GM18517 (cell line): ENCODE data around the gene PDE4C.

Experiments used
- ATAC-seq: cut with Tn5 transposase; IDR thresholded peaks from one replicate; pipeline ENCODE4 v1.9.1; 2021; ENCODE audit warnings: mild to moderate bottlenecking, moderate library complexity; ENCODE audit not compliant: unreplicated experiment

PDE4C gene

DNA sequence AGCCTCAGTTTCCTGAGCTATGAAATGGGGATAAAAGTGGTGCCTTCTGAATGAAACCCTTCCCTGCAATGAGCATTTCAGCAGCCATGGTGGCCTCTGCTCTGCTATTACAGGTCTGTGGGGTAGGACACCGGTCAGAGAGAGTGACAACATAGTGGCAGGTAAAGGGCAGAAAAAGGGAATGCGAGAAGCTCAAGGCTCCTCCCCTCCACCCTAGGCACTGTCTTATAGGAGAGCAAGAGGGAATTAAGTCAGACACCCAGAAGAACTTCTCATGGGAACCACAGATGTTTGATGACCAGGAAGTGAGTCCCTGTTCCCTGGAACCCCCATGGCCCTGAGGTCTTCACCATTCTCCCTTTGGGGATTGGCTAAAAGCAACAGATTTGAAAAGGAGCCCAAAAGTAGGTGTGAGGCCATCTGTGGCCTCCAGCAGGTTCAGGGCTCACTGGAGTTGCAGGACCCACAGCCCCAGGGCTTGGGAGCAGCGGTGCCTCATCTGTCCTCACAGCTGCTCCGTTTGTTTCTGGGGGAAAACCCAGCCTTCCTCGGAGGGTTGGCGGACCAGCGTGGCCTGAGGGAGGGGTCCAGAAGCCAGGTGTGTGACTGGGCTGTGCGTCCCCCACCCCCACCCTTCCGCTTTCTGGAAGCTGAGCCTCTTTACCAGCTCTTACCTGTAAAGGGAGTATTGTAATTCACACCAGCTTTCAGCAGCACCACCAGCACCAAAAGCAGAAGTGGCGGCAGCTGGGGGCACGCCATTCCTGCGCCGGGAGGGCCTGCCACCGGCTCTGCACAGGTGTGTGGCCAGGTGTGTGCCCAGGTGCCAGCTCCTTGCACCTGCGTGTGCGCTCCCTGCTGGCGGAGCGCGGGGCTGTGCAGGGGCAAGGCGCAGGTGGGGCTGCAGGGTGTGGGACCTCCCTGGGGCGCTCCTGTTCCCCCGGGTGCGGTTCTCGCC, 28.6 kb upstream of the PDE4C start:
- ATAC-seq = no peak

DNA sequence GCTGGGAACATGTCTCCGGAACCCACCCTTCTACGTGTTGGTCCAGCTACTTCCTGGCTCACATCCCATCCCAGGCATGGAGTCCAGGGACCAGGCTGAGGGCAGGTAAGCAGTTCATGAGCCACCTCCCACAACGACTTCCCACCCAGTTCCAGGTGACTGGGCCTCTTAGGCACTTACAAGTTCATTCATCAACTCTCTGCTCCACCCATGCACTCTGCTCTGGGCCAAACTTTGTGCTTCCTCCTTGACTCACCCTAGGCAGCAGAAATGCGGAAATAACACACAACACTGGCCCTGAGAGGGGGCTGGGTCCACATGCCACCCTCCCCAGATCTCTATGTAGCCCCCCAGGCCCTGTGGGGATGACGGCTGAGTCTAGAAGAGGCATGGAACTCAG, 27.5 kb upstream of the PDE4C start:
- no peak for ATAC-seq

DNA sequence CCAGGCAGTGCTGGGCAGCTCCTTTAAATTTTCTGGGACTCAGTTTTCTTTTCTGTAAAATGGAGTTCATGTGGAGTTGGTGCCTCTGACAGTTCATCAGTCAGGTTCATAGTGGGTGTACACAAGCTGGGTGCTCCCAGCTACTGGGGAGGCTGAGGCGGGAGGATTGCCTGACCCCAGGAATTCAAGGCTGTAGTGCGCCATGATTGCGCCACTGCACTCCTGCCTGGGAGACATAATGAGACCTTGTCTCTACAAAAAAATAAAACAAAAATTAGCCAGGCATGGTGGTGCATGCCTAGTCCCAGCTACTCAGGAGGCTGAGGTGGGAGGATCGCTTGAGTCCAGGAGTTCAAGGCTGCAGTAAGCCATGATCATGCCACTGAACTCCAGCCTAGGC, 26.9 kb upstream of the PDE4C start:
- no peak for ATAC-seq

DNA sequence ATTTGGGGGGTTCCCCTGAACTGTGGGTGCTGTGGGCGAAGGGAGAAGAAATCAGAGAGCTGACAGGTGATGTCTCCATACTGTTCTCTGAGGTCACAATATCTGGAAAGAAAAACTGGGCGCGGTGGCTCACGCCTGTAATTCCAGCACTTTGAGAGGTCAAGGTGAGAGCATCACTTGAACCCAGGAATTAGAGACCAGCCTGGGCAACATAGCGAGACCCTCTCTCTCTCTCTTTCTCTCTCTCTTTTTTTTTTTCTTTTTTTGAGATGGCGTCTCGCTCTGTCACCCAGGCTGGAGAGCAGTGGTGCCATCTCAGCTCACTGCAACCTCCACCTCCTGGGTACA, 26.1 kb upstream of the PDE4C start:
- no peak for ATAC-seq

DNA sequence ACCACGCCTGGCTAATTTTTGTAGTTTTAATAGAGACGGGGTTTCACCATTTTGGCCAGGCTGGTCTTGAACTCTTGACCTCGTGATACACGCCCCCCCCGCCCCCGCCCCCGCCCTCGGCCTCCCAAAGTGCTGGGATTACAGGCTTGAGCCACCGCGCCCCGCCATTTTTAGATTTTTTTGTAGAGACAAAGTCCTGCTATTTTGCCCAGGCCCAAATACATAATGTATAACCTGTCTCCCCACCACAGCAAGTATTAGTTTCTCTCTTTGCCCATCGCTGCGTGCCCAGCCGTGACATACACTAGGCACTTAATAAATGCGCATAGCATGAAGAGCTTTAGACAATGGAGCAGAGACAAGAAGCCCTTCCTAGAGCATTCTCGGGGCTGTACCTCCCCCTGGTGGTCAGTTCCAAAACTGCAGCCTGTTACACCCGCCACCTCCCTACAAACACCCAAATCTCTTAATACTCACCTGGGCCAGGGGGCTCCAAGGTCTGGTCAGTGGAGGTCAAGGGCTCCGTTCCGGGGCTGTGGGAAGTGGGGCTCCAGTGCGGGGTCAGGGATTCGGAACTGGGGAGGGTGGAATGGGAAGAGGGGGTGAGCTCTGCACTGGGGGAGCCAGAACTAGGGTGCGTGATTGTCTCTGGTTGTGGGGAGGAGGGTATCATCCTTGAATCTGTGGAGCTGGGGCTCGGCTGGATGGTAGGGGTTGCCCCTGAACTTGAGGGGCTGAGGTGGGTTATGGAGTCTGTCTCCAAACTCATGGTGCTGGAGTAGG, 25.5 kb upstream of the PDE4C start:
- ATAC-seq = no peak

DNA sequence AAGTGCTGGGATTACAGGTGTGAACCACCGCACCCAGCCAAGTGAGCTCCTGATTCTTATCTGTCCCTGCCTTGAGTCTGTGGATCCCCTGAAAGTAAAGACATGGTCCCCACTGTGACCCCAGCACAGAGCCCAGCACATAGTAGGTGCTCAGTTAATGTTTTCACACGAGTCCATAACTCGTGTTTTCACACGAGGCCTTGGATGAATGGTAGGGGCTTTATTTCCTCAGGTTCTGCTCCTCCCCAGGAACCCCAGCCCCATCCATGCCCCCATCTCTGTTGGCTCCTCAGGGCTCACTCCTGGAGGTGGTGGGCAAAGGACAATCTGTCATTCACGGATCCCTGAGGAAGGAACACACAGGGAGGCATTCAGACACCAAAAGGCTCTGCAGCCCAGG, 23.6 kb upstream of the PDE4C start:
- ATAC-seq = no peak

DNA sequence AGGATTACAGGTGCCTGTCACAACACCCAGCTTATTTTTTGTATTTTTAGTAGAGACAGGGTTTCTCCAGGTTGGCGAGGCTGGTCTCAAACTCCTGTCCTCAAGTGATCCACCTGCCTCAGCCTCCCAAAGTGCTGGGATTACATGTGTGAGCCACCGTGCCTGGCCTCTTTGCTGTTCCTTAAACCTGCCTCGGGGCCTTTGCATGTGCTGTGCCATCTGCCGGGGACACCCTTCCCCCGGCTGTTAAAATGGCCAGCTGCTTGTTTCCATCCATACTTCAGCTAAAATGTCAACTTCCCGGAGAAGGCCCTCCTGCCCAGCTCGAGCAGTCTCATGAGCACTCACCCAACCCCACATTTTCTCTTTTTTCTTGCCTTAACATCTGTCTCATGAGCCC, 19.1 kb upstream of the PDE4C start:
- no peak for ATAC-seq

DNA sequence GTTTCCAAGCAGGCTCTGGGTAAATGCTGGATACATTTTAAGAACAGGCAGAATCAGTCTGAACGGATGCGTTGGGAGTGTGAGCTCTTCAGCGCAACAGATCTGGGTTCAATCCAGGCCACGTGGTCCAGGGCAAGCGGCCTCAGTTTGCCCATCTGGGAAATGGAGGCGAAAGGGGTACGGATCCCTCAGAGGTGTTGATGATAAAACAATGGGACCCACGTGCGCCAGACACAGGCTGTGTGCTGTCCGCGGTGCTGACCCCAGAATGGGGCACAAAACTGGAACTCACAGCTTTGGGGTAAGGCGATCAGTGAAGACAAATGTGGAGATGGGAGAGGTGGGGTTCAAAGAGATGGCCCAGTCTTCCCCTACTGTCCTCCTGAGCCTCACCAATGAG, 13.1 kb upstream of the PDE4C start:
- ATAC-seq = no peak

DNA sequence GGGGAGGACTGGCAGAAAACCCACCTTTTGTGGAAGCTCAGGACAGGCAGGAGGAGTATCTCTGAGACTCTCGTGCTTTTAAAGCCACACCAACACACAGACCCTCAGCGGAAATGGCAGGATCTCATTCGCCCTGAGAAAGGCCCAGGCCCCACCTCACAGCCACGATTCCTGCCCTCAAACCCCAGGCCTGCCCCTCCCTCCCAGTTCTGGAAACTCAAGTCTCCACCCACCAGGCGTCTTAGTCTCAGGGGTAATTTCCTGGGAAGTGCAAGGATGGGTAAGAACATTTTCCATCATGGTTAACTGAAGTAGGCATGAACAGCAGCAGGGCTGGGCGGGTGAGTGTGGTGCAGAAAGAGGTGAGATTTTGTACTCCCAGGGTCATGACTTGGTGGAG, 8.0 kb upstream of the PDE4C start:
- ATAC-seq = no peak

DNA sequence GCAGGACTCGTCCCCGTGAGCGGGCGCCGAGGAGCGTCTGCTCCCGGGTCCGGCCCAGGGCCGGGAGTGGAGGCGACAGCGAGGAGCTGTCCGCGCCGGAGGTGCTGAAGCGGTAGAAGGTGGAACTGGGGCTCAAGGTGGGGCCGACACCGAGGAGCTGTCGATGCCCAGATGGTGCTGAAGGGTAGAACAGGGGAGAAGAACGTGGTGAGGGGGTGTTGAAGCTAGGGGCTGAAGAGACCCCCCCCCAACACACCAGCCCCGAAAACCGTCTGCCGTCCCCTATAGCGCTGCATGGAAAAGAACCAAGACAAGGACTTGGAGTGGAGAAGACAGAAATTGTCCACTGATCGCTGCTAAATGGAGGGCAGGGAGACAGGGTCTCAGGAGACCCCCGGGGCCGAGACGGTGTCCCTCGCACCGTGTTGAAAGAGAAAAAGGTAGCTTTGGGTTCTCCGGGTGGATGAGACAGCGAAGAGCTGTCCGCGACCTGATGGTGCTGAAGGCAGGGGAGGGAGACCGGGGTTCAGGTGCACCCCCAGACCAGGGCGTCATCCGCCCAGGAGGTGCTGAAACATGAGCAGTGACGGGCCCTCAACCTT, 7.1 kb upstream of the PDE4C start:
- ATAC-seq = no peak

DNA sequence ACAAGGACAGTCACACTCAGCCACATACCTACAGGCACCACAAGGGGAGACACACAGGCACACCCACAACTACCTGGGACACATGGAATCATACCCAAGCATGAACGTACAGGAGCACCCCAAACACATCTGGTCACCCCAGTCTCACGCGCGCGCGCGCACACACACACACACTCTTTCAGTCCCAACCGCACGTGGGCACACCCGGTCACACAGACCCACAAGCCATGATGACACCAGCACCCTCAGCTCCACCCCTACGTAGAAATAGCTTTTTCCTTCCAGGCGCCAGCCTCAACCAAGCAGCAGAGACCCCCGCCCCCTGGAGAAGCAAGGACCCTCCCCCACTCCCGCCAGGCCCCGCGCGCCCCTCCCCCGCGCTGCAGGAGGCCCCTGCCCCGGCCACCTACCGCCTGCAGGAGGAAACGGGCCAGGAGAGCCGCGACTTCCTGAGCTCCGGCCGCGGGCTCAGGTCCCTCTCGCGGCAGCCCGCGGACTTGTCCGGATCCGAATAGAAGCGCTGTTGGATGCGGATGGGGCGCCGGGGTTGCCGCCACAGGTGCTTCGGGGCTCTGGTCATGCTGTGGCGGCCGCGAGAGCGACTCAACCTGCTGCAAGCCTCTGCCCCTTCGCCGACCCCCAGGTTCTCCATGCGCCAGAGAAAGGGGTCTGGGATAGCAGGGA, 6.4 kb upstream of the PDE4C start:
- no peak for ATAC-seq

DNA sequence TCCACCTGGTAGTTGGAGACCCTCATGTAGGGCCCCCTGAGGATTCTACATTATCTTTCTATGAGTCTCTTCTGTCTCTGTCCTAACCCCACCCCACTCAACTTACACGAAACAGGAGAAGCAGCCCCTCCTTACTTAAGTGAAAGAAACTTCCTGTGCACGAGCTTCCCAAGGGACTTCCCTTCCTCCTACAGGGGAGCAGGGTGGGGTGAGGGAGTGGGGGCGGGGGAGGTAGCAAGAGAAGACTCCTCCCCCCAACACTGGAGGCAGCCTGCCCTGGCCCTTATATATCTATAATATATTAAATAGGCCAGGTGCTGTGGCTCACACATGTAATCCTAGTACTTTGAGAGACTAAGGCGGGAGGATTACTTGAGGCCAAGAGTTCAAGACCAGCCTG, 5.5 kb upstream of the PDE4C start:
- no peak for ATAC-seq

DNA sequence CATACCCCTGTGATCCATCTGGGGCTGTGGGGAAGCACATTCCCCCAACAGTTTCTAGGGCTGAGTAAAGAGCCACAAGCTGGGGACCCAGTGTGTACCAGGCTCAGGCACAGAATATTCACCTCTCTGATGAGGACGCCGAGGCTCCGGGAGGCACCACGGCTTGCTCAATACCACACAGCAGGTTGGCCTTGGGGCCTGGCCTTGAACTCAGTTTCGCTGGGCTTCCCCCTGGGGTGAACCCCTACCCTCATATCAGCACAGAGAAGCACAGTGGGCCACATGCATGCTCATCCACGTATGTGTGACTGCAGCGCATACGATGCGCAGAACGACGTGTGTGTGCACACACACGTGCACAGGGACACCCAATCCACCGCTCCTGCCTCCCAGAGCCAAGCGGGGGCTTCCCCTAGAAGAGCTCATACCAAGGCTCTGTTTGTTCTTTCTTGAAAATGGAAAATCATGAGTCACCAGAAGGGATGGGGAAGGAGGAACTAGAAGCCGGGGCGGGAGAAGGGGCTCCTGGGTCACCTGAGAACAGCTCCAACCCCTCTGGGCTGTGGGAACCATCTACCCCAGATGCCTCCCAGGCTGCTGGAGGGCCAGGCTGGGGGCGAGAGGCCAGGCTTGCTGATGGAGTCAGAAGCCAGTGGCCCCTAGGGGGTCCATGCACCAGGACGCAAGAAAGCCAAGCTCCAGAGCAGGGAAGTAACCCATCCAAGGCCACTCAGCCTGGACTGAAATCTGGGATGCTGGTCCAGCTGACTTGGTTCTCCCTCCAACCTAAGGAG, 4.9 kb upstream of the PDE4C start:
- ATAC-seq = no peak

DNA sequence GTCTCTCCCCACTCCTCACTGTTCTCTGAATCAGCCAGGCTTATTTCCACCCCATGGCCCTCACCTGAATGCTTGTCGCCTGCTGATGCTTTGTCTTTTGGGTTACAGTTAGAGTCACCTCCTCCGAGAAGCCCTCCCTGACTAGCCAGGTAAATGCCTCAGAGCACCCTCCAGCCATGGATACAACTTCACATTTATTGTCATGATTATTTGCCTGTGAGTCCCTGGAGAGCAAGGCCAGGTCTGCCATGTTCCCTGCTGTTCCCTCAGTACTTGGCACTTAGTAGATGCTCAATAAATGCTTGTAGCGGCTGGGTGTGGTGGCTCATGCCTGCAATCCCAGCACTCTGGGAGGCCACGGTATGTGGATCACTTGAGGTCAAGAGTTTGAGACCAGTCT, 3.7 kb upstream of the PDE4C start:
- no peak for ATAC-seq

DNA sequence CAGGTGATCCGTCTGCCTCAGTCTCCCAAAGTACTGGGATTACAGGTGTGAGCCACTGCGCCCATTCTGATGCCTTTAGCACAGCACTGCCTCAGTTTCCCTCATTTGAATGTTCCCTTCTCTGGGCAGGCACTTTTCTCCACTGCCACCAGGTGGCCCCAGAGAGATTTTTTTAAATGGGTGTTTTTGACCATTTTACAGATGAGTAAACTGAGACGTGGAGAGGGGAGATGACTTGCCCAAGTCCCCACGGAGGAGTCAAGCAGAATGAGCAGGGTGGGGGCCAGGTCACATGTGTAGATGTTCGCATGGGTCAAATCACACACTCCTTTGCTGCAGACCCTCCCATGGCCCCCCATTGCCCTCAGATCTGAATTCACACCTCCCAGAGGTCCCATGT, 3.2 kb upstream of the PDE4C start:
- ATAC-seq = no peak

DNA sequence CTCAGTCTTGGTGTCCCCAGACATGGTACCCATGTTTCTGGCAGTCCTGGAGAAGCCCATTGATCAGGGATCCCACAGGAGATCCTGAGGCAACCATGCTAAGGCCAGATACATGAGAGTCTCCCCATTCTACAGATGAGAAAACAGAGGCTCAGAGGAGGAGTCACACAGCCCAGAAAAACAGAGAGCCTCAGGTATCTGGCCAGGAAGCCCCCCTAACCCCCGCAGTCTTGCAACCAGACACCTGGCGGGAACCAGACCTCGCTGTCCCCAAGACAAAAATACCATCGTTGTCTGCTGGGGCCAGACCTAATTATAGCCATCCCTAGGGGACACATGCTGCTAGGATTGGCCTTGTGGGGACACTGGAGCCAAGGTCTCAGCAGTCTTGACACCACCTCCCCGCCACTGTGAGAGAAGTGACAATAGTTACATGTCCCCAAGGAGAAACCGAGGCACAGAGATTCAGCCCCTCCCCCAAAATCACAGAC, 1.6 kb upstream of the PDE4C start:
- ATAC-seq = no peak

DNA sequence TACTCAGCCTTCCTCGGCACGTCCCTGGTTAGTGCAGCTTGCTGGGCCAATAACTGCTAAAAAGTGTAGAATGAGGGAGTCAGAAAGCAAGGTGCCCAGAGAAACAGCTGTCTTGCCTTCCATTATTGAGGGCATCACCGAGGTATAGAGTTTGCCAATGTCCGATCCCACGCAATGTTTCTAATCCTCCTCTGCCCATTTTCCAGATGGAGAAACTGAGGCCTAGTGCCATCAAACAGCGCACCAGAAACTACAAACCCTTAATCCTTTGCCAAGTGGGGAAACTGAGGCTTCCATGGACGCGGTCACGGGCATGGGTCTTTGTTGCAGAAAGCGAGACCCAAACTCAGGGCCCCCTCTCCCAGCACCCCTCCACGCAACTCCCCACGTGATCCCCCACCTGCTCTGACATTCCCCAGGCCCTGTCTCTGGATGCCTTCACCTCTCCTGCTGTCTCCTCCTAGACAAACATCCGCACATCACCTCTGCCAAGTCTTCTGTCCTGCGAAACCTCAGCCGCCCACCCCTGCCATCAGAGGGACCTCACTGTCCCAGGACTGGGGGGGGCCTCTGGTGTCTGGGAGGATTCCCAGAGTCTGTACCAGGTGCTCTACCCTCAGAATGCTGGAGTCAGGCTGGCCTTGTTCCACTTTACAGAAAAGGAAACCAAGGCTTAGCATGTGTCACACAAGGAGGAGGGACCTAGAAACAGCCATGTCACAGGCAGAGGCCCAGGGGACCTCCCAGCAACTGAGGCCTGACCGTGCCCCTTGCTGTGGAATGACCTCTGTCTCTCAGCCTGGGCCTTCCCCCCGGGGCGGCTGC, 930 bp upstream of the PDE4C start:
- ATAC-seq = no peak

DNA sequence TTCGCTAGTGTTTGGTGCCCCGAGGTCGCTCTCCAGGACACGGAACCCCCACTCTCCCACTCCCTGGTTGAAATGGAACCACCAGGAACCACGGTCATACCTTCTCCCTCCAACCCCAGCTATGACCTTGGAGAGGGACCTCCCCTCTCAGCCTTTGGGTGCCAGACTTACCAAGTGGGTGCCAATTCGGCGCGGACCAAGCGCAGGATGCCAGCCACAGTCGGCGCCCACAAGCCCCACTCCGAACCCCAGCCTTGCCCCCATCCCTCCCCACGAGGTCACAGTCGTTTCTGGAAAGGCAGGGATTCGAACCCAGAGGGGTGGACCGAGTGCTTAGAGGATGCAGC, 910 bp downstream of the PDE4C start:
- ATAC-seq = no peak

DNA sequence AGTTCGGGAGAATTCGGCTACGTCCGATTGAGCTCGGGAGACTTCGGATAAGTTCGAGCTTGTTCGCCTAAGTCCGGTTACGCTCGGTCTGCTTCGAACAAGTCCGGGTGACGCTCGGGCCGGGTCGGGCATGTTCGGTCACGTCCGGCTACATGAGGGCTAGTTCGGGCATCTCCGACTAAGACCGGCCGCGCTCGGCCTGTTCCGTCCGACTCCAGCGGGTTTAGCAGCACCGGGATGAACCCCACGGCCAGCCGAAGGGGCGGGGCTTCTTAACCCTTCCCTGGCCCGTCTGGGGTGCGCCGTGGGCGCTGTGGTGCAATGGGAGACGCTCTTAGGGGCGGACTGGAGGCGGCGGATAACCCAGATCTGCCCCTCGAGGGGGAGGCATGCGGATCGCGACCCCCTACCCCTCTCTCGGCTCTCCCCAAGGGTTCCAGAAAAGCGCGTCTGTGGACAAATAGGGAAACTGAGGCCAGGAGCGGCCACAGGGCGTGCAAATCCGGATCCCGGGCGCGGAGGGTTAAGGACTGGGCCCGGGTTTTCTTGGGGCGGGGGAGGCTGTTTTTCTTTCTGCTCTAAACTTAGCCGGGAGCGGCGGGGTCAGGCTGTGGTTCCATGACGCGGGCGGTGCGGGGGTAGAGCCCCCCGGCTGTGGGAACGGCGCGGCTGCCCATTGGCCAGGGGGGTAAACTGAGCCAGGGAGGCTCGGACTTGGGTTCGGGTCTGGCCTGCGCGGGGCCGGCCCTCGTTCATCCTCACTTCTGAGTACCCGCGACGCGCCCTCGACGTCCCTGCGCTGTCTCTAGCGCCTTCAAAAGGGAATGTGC, 1.5 kb downstream of the PDE4C start:
- ATAC-seq = peak; percentile 84
